Activated gamma-delta T cell treated with Interleukin-2 at 50 U/mL for 16 hours (primary cell): ENCODE data around the gene TEX26.

Experiments
- DNase-seq: peaks from one replicate; pipeline ENCODE4 v3.0.0-alpha.2; 2020

Gene TEX26

GRCh38 chr13:30982506-30982905 is 50.0 kb downstream of the TEX26 start:
- no peak for DNase-seq

GRCh38 chr13:30982906-30983305 is 50.5 kb downstream of the TEX26 start:
- DNase-seq: no peak

- no peak for DNase-seq
Observed at GRCh38 chr13:30983431-30983830, 51.0 kb downstream of the TEX26 start.

GRCh38 chr13:30984620-30985019 is 52.2 kb downstream of the TEX26 start:
- DNase-seq: no peak

GRCh38 chr13:30985637-30986205 is 53.3 kb downstream of the TEX26 start:
- no peak for DNase-seq

GRCh38 chr13:30991184-30991583 is 58.7 kb downstream of the TEX26 start:
- no peak for DNase-seq

GRCh38 chr13:30991922-30992321 is 59.5 kb downstream of the TEX26 start:
- DNase-seq: no peak

GRCh38 chr13:30995331-30995730 is 62.9 kb downstream of the TEX26 start:
- DNase-seq: no peak

- DNase-seq: no peak
Observed at GRCh38 chr13:30997697-30998096, 65.2 kb downstream of the TEX26 start.

- DNase-seq: no peak
Observed at GRCh38 chr13:30998136-30999088, 66.0 kb downstream of the TEX26 start.

- no peak for DNase-seq
Observed at GRCh38 chr13:31000889-31001288, 68.4 kb downstream of the TEX26 start.

- no peak for DNase-seq
Observed at GRCh38 chr13:31001647-31002046, 69.2 kb downstream of the TEX26 start.

- DNase-seq: no peak
Observed at GRCh38 chr13:31005066-31005465, 72.6 kb downstream of the TEX26 start.

- no peak for DNase-seq
Observed at GRCh38 chr13:31007417-31007816, 75.0 kb downstream of the TEX26 start.

- no peak for DNase-seq
Observed at GRCh38 chr13:31008400-31009115, 76.1 kb downstream of the TEX26 start.

- no peak for DNase-seq
Observed at GRCh38 chr13:31009166-31009565, 76.7 kb downstream of the TEX26 start.

GRCh38 chr13:31010296-31010695 is 77.8 kb downstream of the TEX26 start:
- no peak for DNase-seq

GRCh38 chr13:31011193-31011860 is 78.9 kb downstream of the TEX26 start:
- no peak for DNase-seq

- DNase-seq: no peak
Observed at GRCh38 chr13:31011901-31012654, 79.6 kb downstream of the TEX26 start.

GRCh38 chr13:31012655-31013024 is 80.2 kb downstream of the TEX26 start:
- no peak for DNase-seq

- no peak for DNase-seq
Observed at GRCh38 chr13:31014456-31014855, 82.0 kb downstream of the TEX26 start.

- DNase-seq: no peak
Observed at GRCh38 chr13:31015199-31015598, 82.7 kb downstream of the TEX26 start.
